GM08714 (cell line): ENCODE data around the gene ACP5.

Experiments
- H3K4me3 ChIP-seq: fragments of 200-500 bp; sonication (Bioruptor generic); 2 replicates; pipeline ENCODE4 v1.5.1; 2014; ENCODE audit warnings: mild to moderate bottlenecking, low read length, inconsistent platforms
- ZNF274 ChIP-seq: IDR thresholded peaks from 2 replicates; pipeline ENCODE4 v1.6.1; 2012; ENCODE audit warnings: mild to moderate bottlenecking, low read depth, low read length

Gene ACP5

GRCh38 chr19:11563532-11563931 is 13.9 kb downstream of the ACP5 start:
- H3K4me3 ChIP-seq = no peak overlapping the region
- TF ChIP-seq ZNF274 = no peak

GRCh38 chr19:11560404-11561051 is 16.9 kb downstream of the ACP5 start:
- peak overlapping the region; percentile 98; the same call in 1 of the 2 replicates for H3K4me3 ChIP-seq
- TF ChIP-seq ZNF274 = no peak

GRCh38 chr19:11558881-11559828 is 18.3 kb downstream of the ACP5 start, which contains the start of gene ELOF1:
ELOF1 (minus strand) TSS chr19:11559230; CDS start chr19:11554347, 4,883 bp downstream.
- no peak for TF ChIP-seq ZNF274
- peak within 1 kb of the TSS; percentile 98 for H3K4me3 ChIP-seq

GRCh38 chr19:11556634-11557420 is 20.6 kb downstream of the ACP5 start:
- H3K4me3 ChIP-seq = no peak overlapping the region
- no peak for TF ChIP-seq ZNF274

GRCh38 chr19:11555246-11555645 is 22.2 kb downstream of the ACP5 start:
- TF ChIP-seq ZNF274 = no peak
- no peak overlapping the region for H3K4me3 ChIP-seq

GRCh38 chr19:11554160-11554559 is 23.3 kb downstream of the ACP5 start:
- TF ChIP-seq ZNF274 = no peak
- no peak overlapping the region for H3K4me3 ChIP-seq

- no peak overlapping the region for H3K4me3 ChIP-seq
- TF ChIP-seq ZNF274 = no peak
These were observed 24.6 kb downstream of the ACP5 start for GRCh38 chr19:11552666-11553372.

- H3K4me3 ChIP-seq = no peak overlapping the region
- TF ChIP-seq ZNF274 = no peak
These were observed 25.7 kb downstream of the ACP5 start for GRCh38 chr19:11551603-11552235.

GRCh38 chr19:11550265-11550664 is 27.2 kb downstream of the ACP5 start:
- no peak overlapping the region for H3K4me3 ChIP-seq
- TF ChIP-seq ZNF274 = no peak

- H3K4me3 ChIP-seq = no peak overlapping the region
- no peak for TF ChIP-seq ZNF274
These were observed 28.0 kb downstream of the ACP5 start for GRCh38 chr19:11549386-11549953.

- no peak for TF ChIP-seq ZNF274
- no peak overlapping the region for H3K4me3 ChIP-seq
These were observed 29.3 kb downstream of the ACP5 start for GRCh38 chr19:11547929-11548700.

- no peak overlapping the region for H3K4me3 ChIP-seq
- no peak for TF ChIP-seq ZNF274
These were observed 36.2 kb downstream of the ACP5 start for GRCh38 chr19:11541238-11541637.

- TF ChIP-seq ZNF274 = no peak
- no peak overlapping the region for H3K4me3 ChIP-seq
These were observed 36.8 kb downstream of the ACP5 start for GRCh38 chr19:11540645-11541044.
